ENCODE measurements around the gene TFB1M.

The TFB1M gene

DNA sequence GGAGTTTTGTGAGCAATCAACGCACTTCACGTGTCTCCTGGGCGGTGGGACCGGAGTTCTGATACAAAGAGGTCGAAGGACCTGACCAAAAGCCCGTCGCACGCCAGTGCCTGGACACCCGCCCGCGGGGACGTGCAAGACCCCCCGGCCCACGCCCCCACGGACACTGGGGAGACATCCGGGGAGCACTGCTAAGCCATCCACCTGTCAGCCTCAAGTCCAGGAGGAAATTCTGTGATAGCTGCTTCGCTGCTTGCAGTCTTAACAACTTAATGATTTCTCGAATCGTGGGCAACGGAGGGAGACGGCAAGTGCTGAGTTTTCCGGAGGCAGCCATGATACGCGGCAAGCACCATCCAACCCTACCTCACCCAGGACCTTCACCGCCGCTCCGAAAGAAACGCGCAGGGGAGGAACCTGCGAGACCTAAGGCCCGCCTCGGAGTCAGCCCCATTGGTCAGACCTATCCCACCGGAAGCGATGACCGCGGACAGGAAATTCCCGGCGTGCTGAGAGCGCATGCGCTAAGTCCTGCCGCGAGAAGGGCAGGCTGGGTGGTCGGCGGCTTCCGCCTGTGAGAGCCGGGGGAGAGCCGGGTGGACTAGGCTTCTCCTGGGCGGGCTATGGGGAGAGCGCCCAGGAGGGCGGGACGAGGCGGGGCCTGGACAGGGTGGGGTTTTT, at the start of gene TFB1M:
Gene TFB1M (minus strand): TSS at position 393 of the 681 bp plus-strand sequence. CDS start 56 bp downstream, at position 337.
- ChIA-PET CTCF (interaction anchor here (0.5 to 2.7 kb wide), 6 partner anchors 137 to 1010 kb away, joined by 3 to 8 read pairs (median 4); no protein-coding TSS in a partner anchor), POLR2A (interaction anchor here (0.6 to 2.0 kb wide), 4 partner anchors 13 to 1466 kb away, joined by 3 to 4 read pairs (median 3); no protein-coding TSS in a partner anchor)
- peak within 1 kb of the TSS; percentile 68; the same call in 1 of the 2 replicates for H3K27ac ChIP-seq (ENCODE audit: extremely low read depth, low read depth, low read length)
- TF ChIP-seq ZNF433 (tag by site-specific recombination; IDR thresholded peaks at IDR 0.05; ENCODE audit: low read depth): no peak
- TF ChIP-seq ZNF341 (tag by site-specific recombination; IDR thresholded peaks at IDR 0.05; ENCODE audit: low read depth): 0 out of 2 replicates have a peak, but pooled peaks have one; percentile 20
- TF ChIP-seq, protein P1, sequence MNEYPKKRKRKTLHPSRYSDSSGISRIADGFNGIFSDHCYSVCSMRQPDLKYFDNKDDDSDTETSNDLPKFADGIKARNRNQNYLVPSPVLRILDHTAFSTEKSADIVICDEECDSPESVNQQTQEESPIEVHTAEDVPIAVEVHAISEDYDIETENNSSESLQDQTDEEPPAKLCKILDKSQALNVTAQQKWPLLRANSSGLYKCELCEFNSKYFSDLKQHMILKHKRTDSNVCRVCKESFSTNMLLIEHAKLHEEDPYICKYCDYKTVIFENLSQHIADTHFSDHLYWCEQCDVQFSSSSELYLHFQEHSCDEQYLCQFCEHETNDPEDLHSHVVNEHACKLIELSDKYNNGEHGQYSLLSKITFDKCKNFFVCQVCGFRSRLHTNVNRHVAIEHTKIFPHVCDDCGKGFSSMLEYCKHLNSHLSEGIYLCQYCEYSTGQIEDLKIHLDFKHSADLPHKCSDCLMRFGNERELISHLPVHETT (tag by site-specific recombination; IDR thresholded peaks at IDR 0.05): no peak
- no peak for TF ChIP-seq ZNF114 (tag by site-specific recombination; IDR thresholded peaks at IDR 0.05)
- no peak for TF ChIP-seq ZNF585B (tag by site-specific recombination; IDR thresholded peaks at IDR 0.05)
- TF ChIP-seq ZNF701 (tag by site-specific recombination; IDR thresholded peaks at IDR 0.05): no peak
- TF ChIP-seq, protein P2, sequence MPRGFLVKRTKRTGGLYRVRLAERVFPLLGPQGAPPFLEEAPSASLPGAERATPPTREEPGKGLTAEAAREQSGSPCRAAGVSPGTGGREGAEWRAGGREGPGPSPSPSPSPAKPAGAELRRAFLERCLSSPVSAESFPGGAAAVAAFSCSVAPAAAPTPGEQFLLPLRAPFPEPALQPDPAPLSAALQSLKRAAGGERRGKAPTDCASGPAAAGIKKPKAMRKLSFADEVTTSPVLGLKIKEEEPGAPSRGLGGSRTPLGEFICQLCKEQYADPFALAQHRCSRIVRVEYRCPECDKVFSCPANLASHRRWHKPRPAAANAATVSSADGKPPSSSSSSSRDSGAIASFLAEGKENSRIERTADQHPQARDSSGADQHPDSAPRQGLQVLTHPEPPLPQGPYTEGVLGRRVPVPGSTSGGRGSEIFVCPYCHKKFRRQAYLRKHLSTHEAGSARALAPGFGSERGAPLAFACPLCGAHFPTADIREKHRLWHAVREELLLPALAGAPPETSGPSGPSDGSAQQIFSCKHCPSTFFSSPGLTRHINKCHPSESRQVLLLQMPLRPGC (tag by site-specific recombination; IDR thresholded peaks at IDR 0.05): no peak
- no peak for TF ChIP-seq ZFP41 (tag by site-specific recombination; IDR thresholded peaks at IDR 0.05; ENCODE audit: borderline replicate concordance)
- TF ChIP-seq ZNF266 (tag by site-specific recombination; IDR thresholded peaks at IDR 0.05; ENCODE audit: low read depth): no peak
- peak; percentile 82 for TF ChIP-seq KLF9 (tag by site-specific recombination; IDR thresholded peaks at IDR 0.05; ENCODE audit: low read depth)
- TF ChIP-seq ZNF560 (tag by site-specific recombination; IDR thresholded peaks at IDR 0.05; ENCODE audit: borderline replicate concordance): no peak
- TF ChIP-seq, protein P3, sequence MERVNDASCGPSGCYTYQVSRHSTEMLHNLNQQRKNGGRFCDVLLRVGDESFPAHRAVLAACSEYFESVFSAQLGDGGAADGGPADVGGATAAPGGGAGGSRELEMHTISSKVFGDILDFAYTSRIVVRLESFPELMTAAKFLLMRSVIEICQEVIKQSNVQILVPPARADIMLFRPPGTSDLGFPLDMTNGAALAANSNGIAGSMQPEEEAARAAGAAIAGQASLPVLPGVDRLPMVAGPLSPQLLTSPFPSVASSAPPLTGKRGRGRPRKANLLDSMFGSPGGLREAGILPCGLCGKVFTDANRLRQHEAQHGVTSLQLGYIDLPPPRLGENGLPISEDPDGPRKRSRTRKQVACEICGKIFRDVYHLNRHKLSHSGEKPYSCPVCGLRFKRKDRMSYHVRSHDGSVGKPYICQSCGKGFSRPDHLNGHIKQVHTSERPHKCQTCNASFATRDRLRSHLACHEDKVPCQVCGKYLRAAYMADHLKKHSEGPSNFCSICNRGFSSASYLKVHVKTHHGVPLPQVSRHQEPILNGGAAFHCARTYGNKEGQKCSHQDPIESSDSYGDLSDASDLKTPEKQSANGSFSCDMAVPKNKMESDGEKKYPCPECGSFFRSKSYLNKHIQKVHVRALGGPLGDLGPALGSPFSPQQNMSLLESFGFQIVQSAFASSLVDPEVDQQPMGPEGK (tag by site-specific recombination; IDR thresholded peaks at IDR 0.05): peak; percentile 89
- no peak for TF ChIP-seq WT1 (tag by site-specific recombination; IDR thresholded peaks at IDR 0.05)
- no peak for TF ChIP-seq ZNF23 (tag by site-specific recombination; IDR thresholded peaks at IDR 0.05; ENCODE audit: borderline replicate concordance)
- no peak for TF ChIP-seq ZSCAN23 (tag by site-specific recombination; IDR thresholded peaks at IDR 0.05)
- no peak for TF ChIP-seq ZNF670 (tag by site-specific recombination; IDR thresholded peaks at IDR 0.05; ENCODE audit: low read depth)
- TF ChIP-seq MZF1 (tag by site-specific recombination; IDR thresholded peaks at IDR 0.05; ENCODE audit: borderline replicate concordance): no peak
- TF ChIP-seq ZNF664 (tag by site-specific recombination; IDR thresholded peaks at IDR 0.05): no peak
- no peak for TF ChIP-seq ZNF658 (tag by site-specific recombination; IDR thresholded peaks at IDR 0.05)
- peak; percentile 71 for TF ChIP-seq ZXDB (tag by site-specific recombination; IDR thresholded peaks at IDR 0.05)
- no peak for TF ChIP-seq ZBTB7A (tag by site-specific recombination; IDR thresholded peaks at IDR 0.05; ENCODE audit: low read depth)
- TF ChIP-seq ZNF112 (tag by site-specific recombination; IDR thresholded peaks at IDR 0.05): no peak
- TF ChIP-seq, protein P4, sequence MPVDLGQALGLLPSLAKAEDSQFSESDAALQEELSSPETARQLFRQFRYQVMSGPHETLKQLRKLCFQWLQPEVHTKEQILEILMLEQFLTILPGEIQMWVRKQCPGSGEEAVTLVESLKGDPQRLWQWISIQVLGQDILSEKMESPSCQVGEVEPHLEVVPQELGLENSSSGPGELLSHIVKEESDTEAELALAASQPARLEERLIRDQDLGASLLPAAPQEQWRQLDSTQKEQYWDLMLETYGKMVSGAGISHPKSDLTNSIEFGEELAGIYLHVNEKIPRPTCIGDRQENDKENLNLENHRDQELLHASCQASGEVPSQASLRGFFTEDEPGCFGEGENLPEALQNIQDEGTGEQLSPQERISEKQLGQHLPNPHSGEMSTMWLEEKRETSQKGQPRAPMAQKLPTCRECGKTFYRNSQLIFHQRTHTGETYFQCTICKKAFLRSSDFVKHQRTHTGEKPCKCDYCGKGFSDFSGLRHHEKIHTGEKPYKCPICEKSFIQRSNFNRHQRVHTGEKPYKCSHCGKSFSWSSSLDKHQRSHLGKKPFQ (tag by site-specific recombination; IDR thresholded peaks at IDR 0.05): no peak
- no peak for TF ChIP-seq ZNF394 (tag by site-specific recombination; IDR thresholded peaks at IDR 0.05; ENCODE audit: borderline replicate concordance)
- TF ChIP-seq SCRT2 (tag by site-specific recombination; IDR thresholded peaks at IDR 0.05): no peak; the same call in 1 of the 2 replicates
- TF ChIP-seq ZSCAN30 (tag by site-specific recombination; IDR thresholded peaks at IDR 0.05): 0 out of 2 replicates have a peak, but pooled peaks have one; percentile 24
- TF ChIP-seq BCL11A (tag by site-specific recombination; IDR thresholded peaks at IDR 0.05; ENCODE audit: low read depth): no peak
- TF ChIP-seq ZNF530 (tag by site-specific recombination; IDR thresholded peaks at IDR 0.05; ENCODE audit: low read depth): no peak
- peak; percentile 91 for TF ChIP-seq ZBTB8A (tag by site-specific recombination; IDR thresholded peaks at IDR 0.05)
- TF ChIP-seq, protein P5, sequence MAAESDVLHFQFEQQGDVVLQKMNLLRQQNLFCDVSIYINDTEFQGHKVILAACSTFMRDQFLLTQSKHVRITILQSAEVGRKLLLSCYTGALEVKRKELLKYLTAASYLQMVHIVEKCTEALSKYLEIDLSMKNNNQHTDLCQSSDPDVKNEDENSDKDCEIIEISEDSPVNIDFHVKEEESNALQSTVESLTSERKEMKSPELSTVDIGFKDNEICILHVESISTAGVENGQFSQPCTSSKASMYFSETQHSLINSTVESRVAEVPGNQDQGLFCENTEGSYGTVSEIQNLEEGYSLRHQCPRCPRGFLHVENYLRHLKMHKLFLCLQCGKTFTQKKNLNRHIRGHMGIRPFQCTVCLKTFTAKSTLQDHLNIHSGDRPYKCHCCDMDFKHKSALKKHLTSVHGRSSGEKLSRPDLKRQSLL (tag by site-specific recombination; IDR thresholded peaks at IDR 0.05): no peak
- no peak for TF ChIP-seq SETDB1 (IDR thresholded peaks at IDR 0.05; ENCODE audit: insufficient read length, low read length)

More for the DNA sequence above, at the start of gene TFB1M:
- H3K9me3 ChIP-seq (ENCODE audit: control insufficient read depth, insufficient read depth, low read depth, low read length): no peaks in the 10 kb centered on the region
- peaks cover 5% of the 10 kb centered on the region; the same call in 1 of the 2 replicates for H3K4me1 ChIP-seq (ENCODE audit: control insufficient read depth, insufficient read depth, low read length)
- peaks cover 7 to 20% of the 10 kb centered on the region in 2 experiments; a peak in 2 of 3 replicates for H3K36me3 ChIP-seq (ENCODE audit: control insufficient read depth in 2 of 2, insufficient read depth in 1 of 2, low read length in 2 of 2)
- peak within 1 kb of the TSS; percentile 98 for H3K4me3 ChIP-seq (ENCODE audit: low read depth, low read length)
